Chondrocyte (in vitro differentiated cells): ENCODE data around the gene PAX7. TPM values are rescaled to one million over a fixed set of nuclear protein-coding genes. Genes with fewer than 3 reads are reported as not detected.
"Not testable (repeated sequence)": the region's sequence is repeated elsewhere in the genome, so short reads cannot be mapped to it uniquely, and the experiment has no call there.

Experiments
- DNase-seq: peaks from one replicate; pipeline ENCODE4 v3.0.0; 2021; ENCODE audit warnings: mixed read lengths, low spot score
- H3K27ac Mint-ChIP-seq: one replicate; pipeline ENCODE4 v1.8.0; 2021; ENCODE audit warnings: mild to moderate bottlenecking, moderate library complexity, mixed read lengths; ENCODE audit not compliant: unreplicated experiment
- H3K27me3 Mint-ChIP-seq: 2 replicates; pipeline ENCODE4 v1.8.0; 2021; ENCODE audit warnings: low read depth, mixed read lengths
- H3K36me3 Mint-ChIP-seq: 2 replicates; pipeline ENCODE4 v1.8.0; 2021; ENCODE audit warnings: low read depth, mixed read lengths
- H3K4me1 Mint-ChIP-seq: 2 replicates; pipeline ENCODE4 v1.8.0; 2021; ENCODE audit warnings: low read depth, mild to moderate bottlenecking, mixed read lengths
- H3K4me3 Mint-ChIP-seq: one replicate; pipeline ENCODE4 v1.8.0; 2021; ENCODE audit warnings: mild to moderate bottlenecking, moderate library complexity, mixed read lengths; ENCODE audit not compliant: unreplicated experiment
- H3K9me3 Mint-ChIP-seq: 2 replicates; pipeline ENCODE4 v1.8.0; 2021; ENCODE audit warnings: low read depth, mixed read lengths
- CTCF ChIP-seq: fragments of 200-600 bp; sonication (generic); IDR thresholded peaks from 2 replicates; pipeline ENCODE4 v1.5.0; 2021; ENCODE audit warnings: antibody characterized with exemption, mild to moderate bottlenecking, moderate library complexity
- long read RNA-seq: library from polyadenylated mRNA; stranded (forward); transcript quantifications from one replicate; pipeline ENCODE4 v2.0.0, GENCODE V29; 2021
- total RNA-seq: library from RNA; stranded (reverse); gene quantifications from 3 replicates; pipeline ENCODE4 v1.2.1, GENCODE V29; 2021

The PAX7 gene
- not detected in 3 replicates for total RNA-seq
- long read RNA-seq, result 0 reads

GRCh38 chr1:18630511-18631495 is at the start of gene PAX7:
TSS of gene PAX7 (plus strand) at chr1:18630846. CDS start at chr1:18631604, 758 bp downstream.
- no peak for TF ChIP-seq CTCF
- Mint-ChIP-seq H3K27me3 (peaks cover 90% of the 10 kb centered on the region), H3K9me3 (no peaks in the 10 kb centered on the region), H3K36me3 (peaks cover 3% of the 10 kb centered on the region), H3K4me3 (peak within 1 kb of the TSS; percentile 46), H3K27ac (no peak within 1 kb of the TSS), H3K4me1 (peaks cover 4% of the 10 kb centered on the region)
- DNase-seq, result no peak

GRCh38 chr1:18581420-18581880 is 49.2 kb upstream of the PAX7 start:
- Mint-ChIP-seq H3K9me3 (no peaks in the 10 kb centered on the region), H3K27ac (no peak overlapping the region), H3K27me3 (peaks cover 13% of the 10 kb centered on the region), H3K4me3 (no peak overlapping the region), H3K4me1 (no peaks in the 10 kb centered on the region), H3K36me3 (no peaks in the 10 kb centered on the region)
- no peak for DNase-seq
- peak; percentile 83 for TF ChIP-seq CTCF

GRCh38 chr1:18582890-18583289 is 47.8 kb upstream of the PAX7 start:
- DNase-seq, result no peak
- H3K27me3 Mint-ChIP-seq, result peaks cover 27% of the 10 kb centered on the region
- no peak for TF ChIP-seq CTCF
- H3K27ac Mint-ChIP-seq, result no peak overlapping the region
- H3K9me3 Mint-ChIP-seq, result no peaks in the 10 kb centered on the region
- no peak overlapping the region for H3K4me3 Mint-ChIP-seq
- H3K4me1 Mint-ChIP-seq, result no peaks in the 10 kb centered on the region
- no peaks in the 10 kb centered on the region for H3K36me3 Mint-ChIP-seq

- Mint-ChIP-seq H3K4me3 (no peak overlapping the region), H3K27ac (no peak overlapping the region), H3K27me3 (peaks cover 31% of the 10 kb centered on the region), H3K9me3 (no peaks in the 10 kb centered on the region), H3K4me1 (no peaks in the 10 kb centered on the region), H3K36me3 (no peaks in the 10 kb centered on the region)
- DNase-seq, result no peak
- TF ChIP-seq CTCF, result no peak
Measured at GRCh38 chr1:18583326-18583941, 47.2 kb upstream of the PAX7 start.

GRCh38 chr1:18586016-18586415 is 44.6 kb upstream of the PAX7 start:
- H3K27me3 Mint-ChIP-seq, result peaks cover 35% of the 10 kb centered on the region
- not testable (repeated sequence) for H3K4me1 Mint-ChIP-seq, H3K36me3 Mint-ChIP-seq, H3K27ac Mint-ChIP-seq, DNase-seq, H3K9me3 Mint-ChIP-seq, H3K4me3 Mint-ChIP-seq
